Measurements from ENCODE around the gene MIPOL1.

MIPOL1 gene

GRCh38 chr14:37165794-37166193, 31.9 kb upstream of the MIPOL1 start:
- TF ChIP-seq POLR2A (IDR thresholded peaks at IDR 0.05; ENCODE audit: extremely low read depth, insufficient read length) (no peak), CTCF (IDR thresholded peaks at IDR 0.05; ENCODE audit: low read depth, low read length) (no peak), MYC (IDR thresholded peaks at IDR 0.05; ENCODE audit: low read depth, low read length) (no peak), MAX (IDR thresholded peaks at IDR 0.05; ENCODE audit: low read depth, low read length) (no peak)
- H3K4me3 ChIP-seq (ENCODE audit: low read depth, low read length): no peak overlapping the region
- no peak for DNase-seq (ENCODE audit: low read depth)

GRCh38 chr14:37167151-37168047, 30.3 kb upstream of the MIPOL1 start:
- H3K4me3 ChIP-seq (ENCODE audit: low read depth, low read length): no peak overlapping the region
- TF ChIP-seq CTCF (IDR thresholded peaks at IDR 0.05; ENCODE audit: low read depth, low read length) (no peak), MAX (IDR thresholded peaks at IDR 0.05; ENCODE audit: low read depth, low read length) (no peak), MYC (IDR thresholded peaks at IDR 0.05; ENCODE audit: low read depth, low read length) (no peak), POLR2A (IDR thresholded peaks at IDR 0.05; ENCODE audit: extremely low read depth, insufficient read length) (no peak)
- no peak for DNase-seq (ENCODE audit: low read depth)

GRCh38 chr14:37168721-37169120, 29.0 kb upstream of the MIPOL1 start:
- no peak overlapping the region for H3K4me3 ChIP-seq (ENCODE audit: low read depth, low read length)

GRCh38 chr14:37170237-37170636, 27.5 kb upstream of the MIPOL1 start:
- H3K4me3 ChIP-seq (ENCODE audit: low read depth, low read length): no peak overlapping the region
- no peak for TF ChIP-seq POLR2A (IDR thresholded peaks at IDR 0.05; ENCODE audit: extremely low read depth, insufficient read length)
- DNase-seq (ENCODE audit: low read depth): no peak

More at GRCh38 chr14:37168721-37169120, 29.0 kb upstream of the MIPOL1 start:
- no peak for DNase-seq (ENCODE audit: low read depth)
- no peak for TF ChIP-seq MAX (IDR thresholded peaks at IDR 0.05; ENCODE audit: low read depth, low read length)

- no peak overlapping the region for H3K4me3 ChIP-seq (ENCODE audit: low read depth, low read length)
- no peak for TF ChIP-seq MAX (IDR thresholded peaks at IDR 0.05; ENCODE audit: low read depth, low read length)
- DNase-seq (ENCODE audit: low read depth): no peak
Observed at GRCh38 chr14:37170993-37171392, 26.7 kb upstream of the MIPOL1 start.

- TF ChIP-seq MAX (IDR thresholded peaks at IDR 0.05; ENCODE audit: low read depth, low read length) (no peak), CTCF (IDR thresholded peaks at IDR 0.05; ENCODE audit: low read depth, low read length) (no peak), MYC (IDR thresholded peaks at IDR 0.05; ENCODE audit: low read depth, low read length) (no peak), POLR2A (IDR thresholded peaks at IDR 0.05; ENCODE audit: extremely low read depth, insufficient read length) (no peak)
- no peak for DNase-seq (ENCODE audit: low read depth)
- no peak overlapping the region for H3K4me3 ChIP-seq (ENCODE audit: low read depth, low read length)
Observed at GRCh38 chr14:37171678-37172023, 26.1 kb upstream of the MIPOL1 start.

- no peak for TF ChIP-seq MAX (IDR thresholded peaks at IDR 0.05; ENCODE audit: low read depth, low read length)
- no peak for DNase-seq (ENCODE audit: low read depth)
- H3K4me3 ChIP-seq (ENCODE audit: low read depth, low read length): no peak within 1 kb of the TSS
Observed at GRCh38 chr14:37172024-37172869, 25.5 kb upstream of the MIPOL1 start, which contains the start of gene SLC25A21. Gene SLC25A21 (minus strand): TSS chr14:37172606.
